ENCODE measurements around the gene RPH3AL. TPM values are rescaled to one million over a fixed set of nuclear protein-coding genes. Genes with fewer than 3 reads are reported as not detected.

RPH3AL gene
- total and polyA plus RNA-seq, 10 donors: 4.8 to 182 (median 49.1) TPM

DNA sequence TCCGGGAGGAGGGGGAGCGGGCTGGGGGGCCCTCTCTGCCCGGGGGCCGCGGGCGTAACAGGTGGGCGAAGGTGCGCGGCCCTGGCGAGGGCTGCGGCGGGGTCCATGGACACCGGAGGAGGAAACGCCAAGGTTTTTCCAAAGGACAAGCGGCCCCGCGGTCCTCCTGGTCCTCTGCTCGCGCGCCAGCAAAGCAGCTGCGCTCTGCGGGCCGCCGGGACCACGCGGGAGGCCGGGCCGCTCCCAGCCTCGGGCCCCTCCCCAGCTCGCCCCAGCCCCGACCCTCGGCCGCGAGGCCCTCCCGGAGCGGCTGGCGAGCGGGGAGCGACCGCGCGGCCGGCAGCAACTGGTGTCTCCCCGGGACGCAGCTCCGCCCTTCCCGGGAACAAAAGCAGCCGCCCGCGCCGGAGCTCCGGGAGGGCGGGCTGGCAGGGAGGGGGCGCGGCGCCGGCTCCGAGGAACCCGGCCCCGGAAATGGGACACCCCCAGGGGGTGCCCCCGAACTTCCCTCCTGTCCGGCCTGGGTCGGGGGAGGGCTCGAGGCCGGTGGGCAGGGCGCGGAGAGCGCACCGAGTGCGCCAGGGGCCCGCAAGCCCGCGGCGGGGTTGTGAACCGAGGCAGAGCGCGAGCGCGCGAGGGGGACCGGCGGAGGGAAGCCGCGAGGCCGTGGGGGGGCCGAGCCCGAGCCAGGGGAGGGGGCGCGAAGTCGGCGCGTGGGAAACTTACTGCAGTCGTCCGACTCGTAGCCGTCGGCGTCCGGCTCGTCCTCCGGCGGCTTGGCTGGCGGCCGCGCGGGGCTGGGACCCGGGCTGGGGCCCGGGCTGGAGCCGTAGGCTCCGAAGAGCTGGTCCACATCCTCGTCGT is 172.0 kb downstream of the RPH3AL start:
- TF ChIP-seq POLR2A (IDR thresholded peaks at IDR 0.05) (no peak), POLR2AphosphoS5 (IDR thresholded peaks at IDR 0.05) (peak in 1 of 3 donors; percentile 9)
- intact Hi-C loops (cut with DNase I; ENCODE audit: low total_unique reads): no loop called here
- WGBS, 5 donors: 2 to 4% (median 3%) methylated on average over 67 to 112 of the region's 112 CpGs
- Histone ChIP-seq H3K27me3 (replicated peaks in 1 of 7) (peaks cover 0 to 67% (median 23%) of the 10 kb centered on the region in 7 donors), H3K4me3 (peak overlapping the region; percentile 35 to 63 (median 43)), H3K36me3 (no peaks in the 10 kb centered on the region), H3K9me3 (no peaks in the 10 kb centered on the region), H3K27ac (peak overlapping the region; percentile 29 to 76 (median 42)), H3K4me1 (peaks cover 0 to 58% (median 33%) of the 10 kb centered on the region in 6 donors)
- no peak for DNase-seq

DNA sequence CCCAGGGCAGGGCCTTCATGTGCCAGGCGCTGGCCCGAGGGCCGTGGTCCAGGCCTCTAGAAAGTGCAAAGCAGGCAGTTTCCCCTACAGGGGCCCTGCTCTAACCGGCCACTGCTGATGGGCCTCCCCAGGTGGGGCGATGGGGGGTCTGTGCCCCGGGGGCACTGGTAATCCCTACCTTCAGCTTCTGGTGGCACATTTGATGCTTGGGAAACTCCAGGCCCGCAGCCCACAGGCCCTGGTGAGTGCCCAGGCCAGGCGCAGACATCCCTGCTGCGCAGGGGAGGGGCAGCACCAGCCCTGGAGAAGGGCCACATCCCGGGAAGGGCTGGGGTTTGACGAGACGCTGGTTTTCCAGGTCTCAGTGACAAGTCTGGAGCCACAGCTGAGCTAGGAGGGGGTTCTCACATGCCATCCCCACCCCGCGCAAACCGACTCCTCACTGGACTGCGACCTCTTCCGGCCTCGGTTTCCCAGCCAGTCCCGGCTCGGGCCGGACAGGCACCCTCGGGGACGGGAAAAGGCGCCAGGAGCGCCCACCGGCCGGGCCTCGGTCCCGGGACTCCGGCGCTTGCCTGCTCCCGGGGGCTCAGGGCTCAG is 172.7 kb downstream of the RPH3AL start:
- Histone ChIP-seq H3K9me3 (no peaks in the 10 kb centered on the region), H3K27me3 (replicated peaks in 1 of 7) (peaks cover 0 to 67% (median 23%) of the 10 kb centered on the region in 7 donors), H3K27ac (peak overlapping the region in 4 of 8 donors; percentile 41 to 76 (median 64)), H3K4me3 (peak overlapping the region; percentile 35 to 63 (median 43)), H3K36me3 (no peaks in the 10 kb centered on the region), H3K4me1 (peaks cover 0 to 54% (median 33%) of the 10 kb centered on the region in 6 donors)
- intact Hi-C loops (cut with DNase I; ENCODE audit: low total_unique reads): no loop called here
- no peak for TF ChIP-seq POLR2A (IDR thresholded peaks at IDR 0.05)
- TF ChIP-seq, protein P1, sequence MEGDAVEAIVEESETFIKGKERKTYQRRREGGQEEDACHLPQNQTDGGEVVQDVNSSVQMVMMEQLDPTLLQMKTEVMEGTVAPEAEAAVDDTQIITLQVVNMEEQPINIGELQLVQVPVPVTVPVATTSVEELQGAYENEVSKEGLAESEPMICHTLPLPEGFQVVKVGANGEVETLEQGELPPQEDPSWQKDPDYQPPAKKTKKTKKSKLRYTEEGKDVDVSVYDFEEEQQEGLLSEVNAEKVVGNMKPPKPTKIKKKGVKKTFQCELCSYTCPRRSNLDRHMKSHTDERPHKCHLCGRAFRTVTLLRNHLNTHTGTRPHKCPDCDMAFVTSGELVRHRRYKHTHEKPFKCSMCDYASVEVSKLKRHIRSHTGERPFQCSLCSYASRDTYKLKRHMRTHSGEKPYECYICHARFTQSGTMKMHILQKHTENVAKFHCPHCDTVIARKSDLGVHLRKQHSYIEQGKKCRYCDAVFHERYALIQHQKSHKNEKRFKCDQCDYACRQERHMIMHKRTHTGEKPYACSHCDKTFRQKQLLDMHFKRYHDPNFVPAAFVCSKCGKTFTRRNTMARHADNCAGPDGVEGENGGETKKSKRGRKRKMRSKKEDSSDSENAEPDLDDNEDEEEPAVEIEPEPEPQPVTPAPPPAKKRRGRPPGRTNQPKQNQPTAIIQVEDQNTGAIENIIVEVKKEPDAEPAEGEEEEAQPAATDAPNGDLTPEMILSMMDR (IDR thresholded peaks at IDR 0.05 in 8 of 11, conservative IDR thresholded peaks at IDR 0.05 in 3 of 11): no peak
- TF ChIP-seq POLR2AphosphoS5 (IDR thresholded peaks at IDR 0.05): no peak
- DNase-seq: no peak
- WGBS, 5 donors: 10 to 51% (median 27%) methylated on average over 15 to 32 of the region's 32 CpGs

DNA sequence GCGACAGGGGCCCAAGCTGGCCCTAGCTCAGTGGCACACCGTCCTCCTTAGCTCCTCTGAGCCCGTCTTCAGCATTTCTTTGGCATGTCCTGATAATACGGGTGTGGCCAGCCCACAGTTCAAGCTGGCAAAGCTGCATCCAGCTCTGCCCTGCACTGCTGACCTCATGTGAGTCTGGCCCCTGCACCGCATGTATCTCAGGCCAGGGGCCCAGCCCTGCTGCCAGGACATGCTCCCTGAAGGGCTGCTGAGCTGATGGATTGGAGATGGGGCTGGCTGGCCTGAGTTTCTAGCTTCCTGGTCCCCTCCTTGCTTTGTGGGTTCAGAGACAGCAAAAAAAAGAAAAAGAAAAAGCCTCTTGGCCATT is 173.6 kb downstream of the RPH3AL start:
- Histone ChIP-seq H3K9me3 (no peaks in the 10 kb centered on the region), H3K27ac (peak overlapping the region in 1 of 8 donors; percentile 76), H3K27me3 (replicated peaks in 1 of 7) (peaks cover 0 to 67% (median 23%) of the 10 kb centered on the region in 7 donors), H3K36me3 (no peaks in the 10 kb centered on the region), H3K4me3 (no peak overlapping the region), H3K4me1 (peaks cover 0 to 52% (median 32%) of the 10 kb centered on the region in 6 donors)
- WGBS, 5 donors: 51 to 85% (median 73%) methylated on average over 1 to 5 of the region's 5 CpGs
- intact Hi-C loops (cut with DNase I; ENCODE audit: low total_unique reads): no loop called here
- no peak for TF ChIP-seq POLR2AphosphoS5 (IDR thresholded peaks at IDR 0.05)
- no peak for TF ChIP-seq POLR2A (IDR thresholded peaks at IDR 0.05)
- TF ChIP-seq, protein P1 (IDR thresholded peaks at IDR 0.05 in 8 of 11, conservative IDR thresholded peaks at IDR 0.05 in 3 of 11): no peak
- no peak for DNase-seq

DNA sequence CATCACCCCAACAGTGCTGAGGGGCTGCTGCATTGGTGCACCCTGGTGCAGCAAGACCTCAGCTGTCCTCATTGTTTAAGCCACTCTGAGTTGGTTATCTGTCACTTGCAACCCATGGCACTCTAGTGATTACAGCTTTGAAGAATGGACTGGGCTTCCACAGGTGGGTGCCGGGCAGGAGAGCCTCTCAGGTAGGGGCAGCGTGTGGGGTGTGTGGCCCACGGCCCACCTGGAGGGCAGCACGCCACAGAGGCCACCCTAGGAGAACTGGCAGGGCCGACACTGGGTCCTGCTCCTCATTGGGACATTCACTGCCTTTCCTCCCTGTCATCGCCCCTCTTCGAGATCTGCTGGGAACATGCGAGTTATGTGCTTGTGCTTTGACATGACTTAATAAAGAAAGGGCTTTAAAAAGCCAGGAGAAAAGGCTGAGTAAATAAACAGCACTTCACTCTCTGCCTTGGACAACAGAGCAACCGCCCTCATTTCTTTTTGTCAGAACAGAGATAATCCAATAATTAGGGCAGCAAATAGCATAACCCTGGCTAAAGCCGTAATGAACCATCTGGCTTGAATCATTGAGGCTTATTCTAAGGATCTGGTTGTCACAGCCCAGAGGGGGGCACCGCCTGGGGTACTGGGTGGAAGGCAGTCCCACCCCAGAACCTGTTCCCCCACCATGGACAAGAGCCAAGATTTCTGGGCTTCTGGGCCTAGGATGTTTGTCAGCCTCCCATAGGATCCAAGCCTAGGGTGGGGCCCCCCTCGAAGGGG is 174.1 kb downstream of the RPH3AL start:
- Histone ChIP-seq H3K36me3 (no peaks in the 10 kb centered on the region), H3K27me3 (replicated peaks in 1 of 7) (peaks cover 0 to 62% (median 23%) of the 10 kb centered on the region in 7 donors), H3K27ac (no peak overlapping the region), H3K4me1 (peaks cover 0 to 46% (median 30%) of the 10 kb centered on the region in 6 donors), H3K4me3 (no peak overlapping the region), H3K9me3 (no peaks in the 10 kb centered on the region)
- WGBS, 5 donors: 77 to 90% (median 86%) methylated on average over 11 to 12 of the region's 12 CpGs
- DNase-seq: no peak
- intact Hi-C loops (cut with DNase I; ENCODE audit: low total_unique reads): no loop called here
- no peak for TF ChIP-seq POLR2A (IDR thresholded peaks at IDR 0.05)
- no peak for TF ChIP-seq POLR2AphosphoS5 (IDR thresholded peaks at IDR 0.05)
- TF ChIP-seq, protein P1 (IDR thresholded peaks at IDR 0.05 in 8 of 11, conservative IDR thresholded peaks at IDR 0.05 in 3 of 11): no peak
